Measurements from ENCODE around the gene DNAJC17. TPM values are rescaled to one million over a fixed set of nuclear protein-coding genes. Genes with fewer than 3 reads are reported as not detected.

DNAJC17 gene
- total and polyA plus RNA-seq, 12 donors, result 9.9 to 62.1 (median 16.2) TPM

DNA sequence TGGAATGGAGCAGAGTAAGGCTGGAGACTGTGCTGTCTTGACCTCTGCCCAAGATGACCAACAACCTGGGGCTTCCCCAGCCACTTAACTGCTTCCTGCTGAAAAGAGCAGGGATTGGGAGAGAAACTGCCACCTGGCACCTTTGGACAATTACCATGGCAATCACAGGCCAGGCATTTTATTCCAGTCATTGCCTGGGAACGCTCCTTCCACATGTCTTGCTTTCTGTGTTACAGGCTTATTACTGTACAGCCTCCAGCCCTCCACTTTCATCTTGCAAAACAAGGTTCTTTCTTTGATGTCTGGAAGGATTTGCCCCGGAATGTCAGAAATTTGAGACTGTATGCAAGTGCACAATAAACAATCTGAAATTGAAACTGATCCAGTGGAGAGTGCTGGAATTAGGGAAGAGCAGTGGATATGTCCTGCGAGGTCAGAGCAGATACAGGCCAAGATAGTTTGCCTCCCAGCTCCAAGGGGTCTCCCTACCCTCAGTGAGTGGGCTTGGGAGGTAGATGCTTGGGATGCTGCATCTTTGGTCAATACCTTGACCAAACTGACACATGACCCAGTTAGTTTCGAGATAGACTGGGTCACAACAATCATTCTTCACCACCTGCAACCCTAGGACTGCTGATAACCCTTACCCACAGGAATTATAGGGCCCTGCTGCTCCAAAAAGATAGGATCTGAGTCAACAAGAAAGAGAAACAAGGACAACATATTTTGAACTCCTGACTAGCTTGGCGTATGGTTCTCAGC is 18.6 kb upstream of the DNAJC17 start:
- Histone ChIP-seq H3K4me3 (no peak overlapping the region), H3K27ac (no peak overlapping the region), H3K4me1 (no peaks in the 10 kb centered on the region), H3K27me3 (peaks cover 0 to 15% (median 0%) of the 10 kb centered on the region in 7 donors), H3K36me3 (no peaks in the 10 kb centered on the region), H3K9me3 (no peaks in the 10 kb centered on the region)
- ATAC-seq (no peak), DNase-seq (no peak)
- intact Hi-C loops (cut with DNase I), result no loop called here
- 74 to 75% methylated on average over 5 of the region's 5 CpGs for WGBS, 2 donors
- TF ChIP-seq, protein P1, sequence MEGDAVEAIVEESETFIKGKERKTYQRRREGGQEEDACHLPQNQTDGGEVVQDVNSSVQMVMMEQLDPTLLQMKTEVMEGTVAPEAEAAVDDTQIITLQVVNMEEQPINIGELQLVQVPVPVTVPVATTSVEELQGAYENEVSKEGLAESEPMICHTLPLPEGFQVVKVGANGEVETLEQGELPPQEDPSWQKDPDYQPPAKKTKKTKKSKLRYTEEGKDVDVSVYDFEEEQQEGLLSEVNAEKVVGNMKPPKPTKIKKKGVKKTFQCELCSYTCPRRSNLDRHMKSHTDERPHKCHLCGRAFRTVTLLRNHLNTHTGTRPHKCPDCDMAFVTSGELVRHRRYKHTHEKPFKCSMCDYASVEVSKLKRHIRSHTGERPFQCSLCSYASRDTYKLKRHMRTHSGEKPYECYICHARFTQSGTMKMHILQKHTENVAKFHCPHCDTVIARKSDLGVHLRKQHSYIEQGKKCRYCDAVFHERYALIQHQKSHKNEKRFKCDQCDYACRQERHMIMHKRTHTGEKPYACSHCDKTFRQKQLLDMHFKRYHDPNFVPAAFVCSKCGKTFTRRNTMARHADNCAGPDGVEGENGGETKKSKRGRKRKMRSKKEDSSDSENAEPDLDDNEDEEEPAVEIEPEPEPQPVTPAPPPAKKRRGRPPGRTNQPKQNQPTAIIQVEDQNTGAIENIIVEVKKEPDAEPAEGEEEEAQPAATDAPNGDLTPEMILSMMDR (IDR thresholded peaks at IDR 0.05), result no peak

DNA sequence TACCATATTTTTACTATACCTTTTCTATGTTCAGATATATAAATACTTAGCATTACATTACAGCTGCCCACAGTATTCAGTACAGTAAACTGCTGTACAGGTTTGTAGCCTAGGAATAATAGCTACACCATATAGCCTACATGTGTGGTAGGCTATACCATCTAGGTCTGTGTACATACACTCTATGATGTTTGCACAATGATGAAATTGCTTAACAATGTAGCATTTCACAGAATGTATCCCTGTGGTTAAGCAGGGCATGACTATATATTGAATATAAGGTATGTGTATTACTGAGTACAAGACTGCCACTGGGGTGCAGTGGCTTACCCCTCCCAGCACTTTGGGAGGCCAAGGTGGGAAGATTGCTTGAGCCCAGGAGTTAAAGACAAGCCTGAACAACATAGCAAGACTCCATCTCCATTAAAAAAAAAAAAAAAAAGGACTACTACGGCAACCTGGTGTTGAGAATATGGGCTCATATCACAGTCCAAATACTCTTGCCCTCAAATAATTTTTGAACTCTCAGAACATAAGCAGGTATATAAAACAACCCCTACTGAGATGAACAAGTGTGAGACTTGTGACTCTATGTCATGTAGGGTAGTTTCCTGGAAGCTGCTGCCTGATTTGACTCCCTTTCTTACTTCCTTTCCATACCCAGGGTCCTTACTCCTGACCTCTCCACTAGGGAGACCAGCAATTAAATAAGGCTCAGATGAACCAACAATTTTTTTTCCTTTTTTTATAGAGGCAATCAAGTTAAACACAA is 16.5 kb upstream of the DNAJC17 start:
- WGBS, 2 donors, result 96 to 97% methylated on average over 1 of the region's 1 CpG
- no peak for ATAC-seq
- TF ChIP-seq, protein P1 (IDR thresholded peaks at IDR 0.05), result no peak

DNA sequence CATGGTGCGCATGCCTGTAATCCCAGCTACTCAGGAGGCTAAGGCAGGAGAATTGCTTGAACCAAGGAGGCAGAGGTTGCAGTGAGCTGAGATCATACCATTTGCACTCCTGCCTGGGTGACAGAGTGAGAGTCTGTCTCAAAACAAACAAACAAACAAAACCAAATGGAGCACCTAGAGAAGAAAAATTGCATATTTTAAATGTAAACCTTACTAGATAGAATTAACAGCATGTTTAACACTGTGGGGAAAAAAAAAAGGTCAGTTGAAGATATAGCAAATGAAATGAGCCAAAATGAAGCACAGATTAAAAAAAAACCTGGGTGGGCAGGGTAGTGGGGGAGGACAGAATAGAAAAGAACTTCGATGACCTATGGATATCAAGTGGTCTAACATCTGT is 13.9 kb upstream of the DNAJC17 start:
- H3K9me3 ChIP-seq, result no peaks in the 10 kb centered on the region
- TF ChIP-seq, protein P1 (IDR thresholded peaks at IDR 0.05), result no peak
- no peak overlapping the region for H3K27ac ChIP-seq
- H3K36me3 ChIP-seq, result no peaks in the 10 kb centered on the region
- H3K27me3 ChIP-seq, result peaks cover 0 to 5% (median 0%) of the 10 kb centered on the region in 7 donors
- no peaks in the 10 kb centered on the region for H3K4me1 ChIP-seq
- no peak overlapping the region for H3K4me3 ChIP-seq
- 85 to 86% methylated on average over 2 of the region's 2 CpGs for WGBS, 2 donors
- no peak for ATAC-seq
- intact Hi-C loops (cut with DNase I), result no loop called here
- no peak for DNase-seq

More for the DNA sequence above, 16.5 kb upstream of the DNAJC17 start:
- no peaks in the 10 kb centered on the region for H3K9me3 ChIP-seq
- H3K27ac ChIP-seq, result no peak overlapping the region
- DNase-seq, result no peak
- H3K36me3 ChIP-seq, result no peaks in the 10 kb centered on the region
- no peaks in the 10 kb centered on the region for H3K4me1 ChIP-seq
- no peak overlapping the region for H3K4me3 ChIP-seq
- peaks cover 0 to 15% (median 0%) of the 10 kb centered on the region in 7 donors for H3K27me3 ChIP-seq
- intact Hi-C loops (cut with DNase I), result no loop called here

DNA sequence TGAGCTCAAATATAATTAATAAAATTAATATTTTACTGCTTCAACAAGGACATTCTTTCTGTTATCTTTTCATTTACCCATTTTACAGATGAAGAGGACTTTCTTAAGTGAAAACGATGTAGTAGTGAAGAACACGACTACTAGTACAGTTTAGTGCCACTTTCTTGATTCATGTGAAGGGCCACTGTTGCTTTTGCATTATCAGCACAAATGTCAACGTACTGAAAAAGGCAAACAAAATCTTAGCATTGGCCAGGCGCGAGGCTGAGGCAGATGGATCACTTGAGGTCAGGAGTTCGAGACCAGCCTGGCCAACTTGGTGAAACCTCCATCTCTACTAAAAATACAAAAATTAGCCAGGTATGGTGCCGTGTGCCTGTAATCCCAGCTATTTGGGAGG is 11.8 kb upstream of the DNAJC17 start:
- Histone ChIP-seq H3K36me3 (peaks cover 0 to 11% (median 7%) of the 10 kb centered on the region in 9 donors), H3K4me3 (no peak overlapping the region), H3K27me3 (peaks cover 0 to 5% (median 0%) of the 10 kb centered on the region in 7 donors), H3K9me3 (no peaks in the 10 kb centered on the region), H3K4me1 (peaks cover 0 to 12% (median 4%) of the 10 kb centered on the region in 9 donors), H3K27ac (no peak overlapping the region)
- WGBS, 2 donors, result 80 to 82% methylated on average over 7 of the region's 7 CpGs
- DNase-seq, result no peak
- no peak for ATAC-seq
- intact Hi-C loops (cut with DNase I), result no loop called here
- TF ChIP-seq, protein P1 (IDR thresholded peaks at IDR 0.05), result no peak
